Activated CD8-positive, alpha-beta memory T cell treated with anti-CD3 and anti-CD28 coated beads, Interleukin-2, amount 10 ng/mL, durations not matched to agents 7 days and 5 days (primary cell): ENCODE results near the gene SIPA1L3. TPM values are rescaled to one million over a fixed set of nuclear protein-coding genes. Genes with fewer than 3 reads are reported as not detected.
"Not testable (repeated sequence)": the region's sequence is repeated elsewhere in the genome, so short reads cannot be mapped to it uniquely, and the experiment has no call there.

Experiments
- ATAC-seq: fragments of 150-1000 bp; cut with Tn5 transposase; one replicate; pipeline ENCODE4 v1.10.0; 2021; ENCODE audit warnings: moderate library complexity
- CTCF ChIA-PET: fragments of 350-600 bp; sonication (Branson Sonifier 250); formaldehyde crosslinking; loops from one replicate; lab custom pipeline; 2021; ENCODE audit warnings: antibody characterized with exemption; lab: Charles Lee
- DNase-seq: peaks from one replicate; pipeline ENCODE4 v3.0.0-alpha.2; 2020
- H3K27ac Mint-ChIP-seq: one replicate; pipeline ENCODE4 v1.8.0; 2021; ENCODE audit warnings: mild to moderate bottlenecking, mixed read lengths
- H3K27me3 Mint-ChIP-seq: one replicate; pipeline ENCODE4 v1.8.0; 2021; ENCODE audit warnings: mixed read lengths
- H3K36me3 Mint-ChIP-seq: one replicate; pipeline ENCODE4 v1.8.0; 2021; ENCODE audit warnings: mild to moderate bottlenecking, mixed read lengths
- H3K4me1 Mint-ChIP-seq: one replicate; pipeline ENCODE4 v1.8.0; 2021; ENCODE audit warnings: mixed read lengths
- H3K4me3 Mint-ChIP-seq: one replicate; pipeline ENCODE4 v1.8.0; 2021; ENCODE audit warnings: mild to moderate bottlenecking, moderate library complexity, mixed read lengths
- H3K9me3 Mint-ChIP-seq: one replicate; pipeline ENCODE4 v1.8.0; 2022; ENCODE audit warnings: low read depth, mixed read lengths
- total RNA-seq, 2 experiments: library from RNA; stranded (reverse); gene quantifications; one replicate each; pipeline ENCODE4 v1.2.3, GENCODE V29; 2021

SIPA1L3 gene
- total RNA-seq, 2 experiments from 2014 or later, result 16.6 to 21.6 TPM

- DNase-seq (peak; percentile 74), ATAC-seq (peak; percentile 96)
- Mint-ChIP-seq H3K27ac (peak overlapping the region; percentile 95), H3K4me1 (peaks cover 28% of the 10 kb centered on the region), H3K27me3 (no peaks in the 10 kb centered on the region), H3K4me3 (peak overlapping the region; percentile 72), H3K9me3 (no peaks in the 10 kb centered on the region), H3K36me3 (no peaks in the 10 kb centered on the region)
- CTCF ChIA-PET, result interaction anchor here (0.9 to 2.6 kb wide), 4 partner anchors 10 to 150 kb away, joined by 3 to 18 read pairs (median 12); partner anchors contain the start of genes SIPA1L3 and WDR87
These were observed 142.2 kb downstream of the SIPA1L3 start for GRCh38 chr19:38049105-38049649.

GRCh38 chr19:38055010-38055409 is 148.0 kb downstream of the SIPA1L3 start:
- H3K4me3 Mint-ChIP-seq, result no peak overlapping the region
- DNase-seq (no peak), ATAC-seq (no peak)
- H3K36me3 Mint-ChIP-seq, result no peaks in the 10 kb centered on the region
- no peaks in the 10 kb centered on the region for H3K27me3 Mint-ChIP-seq
- no peak overlapping the region for H3K27ac Mint-ChIP-seq
- peaks cover 4% of the 10 kb centered on the region for H3K4me1 Mint-ChIP-seq
- no peaks in the 10 kb centered on the region for H3K9me3 Mint-ChIP-seq
- CTCF ChIA-PET, result no interaction called here

- Mint-ChIP-seq H3K27ac (no peak overlapping the region), H3K4me1 (peaks cover 7% of the 10 kb centered on the region), H3K36me3 (no peaks in the 10 kb centered on the region), H3K9me3 (no peaks in the 10 kb centered on the region), H3K4me3 (no peak overlapping the region), H3K27me3 (no peaks in the 10 kb centered on the region)
- ATAC-seq, result no peak
- no peak for DNase-seq
- CTCF ChIA-PET, result no interaction called here
These were observed 148.9 kb downstream of the SIPA1L3 start for GRCh38 chr19:38055655-38056521.

GRCh38 chr19:38056646-38057045 is 149.6 kb downstream of the SIPA1L3 start:
- no peaks in the 10 kb centered on the region for H3K27me3 Mint-ChIP-seq
- no peaks in the 10 kb centered on the region for H3K9me3 Mint-ChIP-seq
- DNase-seq, result no peak
- no peak overlapping the region for H3K27ac Mint-ChIP-seq
- peaks cover 7% of the 10 kb centered on the region for H3K4me1 Mint-ChIP-seq
- no peak for ATAC-seq
- no peaks in the 10 kb centered on the region for H3K36me3 Mint-ChIP-seq
- no peak overlapping the region for H3K4me3 Mint-ChIP-seq
- CTCF ChIA-PET, result no interaction called here

- Mint-ChIP-seq H3K4me3 (no peak overlapping the region), H3K27me3 (no peaks in the 10 kb centered on the region), H3K9me3 (no peaks in the 10 kb centered on the region), H3K27ac (no peak overlapping the region), H3K4me1 (peaks cover 7% of the 10 kb centered on the region), H3K36me3 (no peaks in the 10 kb centered on the region)
- CTCF ChIA-PET, result interaction anchor here (2.6 kb wide), 1 partner anchor 9 kb away, joined by 7 read pairs; no protein-coding TSS in a partner anchor
- no peak for DNase-seq
- no peak for ATAC-seq
These were observed 151.1 kb downstream of the SIPA1L3 start for GRCh38 chr19:38057959-38058690.

GRCh38 chr19:38059897-38060296 is 152.9 kb downstream of the SIPA1L3 start:
- CTCF ChIA-PET, result interaction anchor here (1.0 to 2.6 kb wide), 2 partner anchors 9 to 11 kb away, joined by 3 to 7 read pairs; no protein-coding TSS in a partner anchor
- Mint-ChIP-seq H3K9me3 (no peaks in the 10 kb centered on the region), H3K4me1 (peaks cover 7% of the 10 kb centered on the region), H3K36me3 (no peaks in the 10 kb centered on the region), H3K4me3 (no peak overlapping the region), H3K27me3 (no peaks in the 10 kb centered on the region), H3K27ac (peak overlapping the region; percentile 32)
- DNase-seq (peak; percentile 54), ATAC-seq (peak; percentile 36)

GRCh38 chr19:38060331-38060730 is 153.3 kb downstream of the SIPA1L3 start:
- Mint-ChIP-seq H3K36me3 (no peaks in the 10 kb centered on the region), H3K4me3 (no peak overlapping the region), H3K9me3 (no peaks in the 10 kb centered on the region), H3K4me1 (peaks cover 7% of the 10 kb centered on the region), H3K27ac (peak overlapping the region; percentile 32), H3K27me3 (no peaks in the 10 kb centered on the region)
- CTCF ChIA-PET, result interaction anchor here (1.0 to 2.6 kb wide), 2 partner anchors 10 to 11 kb away, joined by 3 to 7 read pairs; no protein-coding TSS in a partner anchor
- no peak for DNase-seq
- no peak for ATAC-seq

GRCh38 chr19:38061294-38061693 is 154.3 kb downstream of the SIPA1L3 start:
- CTCF ChIA-PET, result no interaction called here
- H3K4me3 Mint-ChIP-seq, result no peak overlapping the region
- ATAC-seq (no peak), DNase-seq (no peak)
- H3K36me3 Mint-ChIP-seq, result no peaks in the 10 kb centered on the region
- peaks cover 7% of the 10 kb centered on the region for H3K4me1 Mint-ChIP-seq
- no peaks in the 10 kb centered on the region for H3K9me3 Mint-ChIP-seq
- no peaks in the 10 kb centered on the region for H3K27me3 Mint-ChIP-seq
- H3K27ac Mint-ChIP-seq, result no peak overlapping the region

- CTCF ChIA-PET, result interaction anchor here (1.0 kb wide), 1 partner anchor 160 kb away, joined by 3 read pairs; no protein-coding TSS in a partner anchor
- no peak for ATAC-seq
- no peak overlapping the region for H3K27ac Mint-ChIP-seq
- no peak for DNase-seq
- H3K4me1 Mint-ChIP-seq, result peaks cover 7% of the 10 kb centered on the region
- H3K9me3 Mint-ChIP-seq, result no peaks in the 10 kb centered on the region
- H3K36me3 Mint-ChIP-seq, result no peaks in the 10 kb centered on the region
- no peaks in the 10 kb centered on the region for H3K27me3 Mint-ChIP-seq
- no peak overlapping the region for H3K4me3 Mint-ChIP-seq
These were observed 156.2 kb downstream of the SIPA1L3 start for GRCh38 chr19:38062959-38063761.

- no peak for ATAC-seq
- H3K4me1 Mint-ChIP-seq, result peaks cover 7% of the 10 kb centered on the region
- CTCF ChIA-PET, result interaction anchor here (1.0 kb wide), 1 partner anchor 161 kb away, joined by 3 read pairs; no protein-coding TSS in a partner anchor
- H3K27ac Mint-ChIP-seq, result no peak overlapping the region
- no peaks in the 10 kb centered on the region for H3K36me3 Mint-ChIP-seq
- no peaks in the 10 kb centered on the region for H3K9me3 Mint-ChIP-seq
- DNase-seq, result no peak
- H3K27me3 Mint-ChIP-seq, result no peaks in the 10 kb centered on the region
- no peak overlapping the region for H3K4me3 Mint-ChIP-seq
These were observed 156.9 kb downstream of the SIPA1L3 start for GRCh38 chr19:38063928-38064327.

- no peak overlapping the region for H3K4me3 Mint-ChIP-seq
- CTCF ChIA-PET, result interaction anchor here (1.0 kb wide), 2 partner anchors 77 to 162 kb away, joined by 3 read pairs; no protein-coding TSS in a partner anchor
- H3K4me1 Mint-ChIP-seq, result peaks cover 5% of the 10 kb centered on the region
These were observed 157.8 kb downstream of the SIPA1L3 start for GRCh38 chr19:38064661-38065425.

GRCh38 chr19:38065775-38066174 is 158.8 kb downstream of the SIPA1L3 start:
- H3K27me3 Mint-ChIP-seq, H3K27ac Mint-ChIP-seq, ATAC-seq, H3K4me1 Mint-ChIP-seq, DNase-seq, CTCF ChIA-PET, H3K4me3 Mint-ChIP-seq, H3K9me3 Mint-ChIP-seq, H3K36me3 Mint-ChIP-seq: not testable (repeated sequence)

More at GRCh38 chr19:38064661-38065425, 157.8 kb downstream of the SIPA1L3 start:
- no peaks in the 10 kb centered on the region for H3K9me3 Mint-ChIP-seq
- DNase-seq (no peak), ATAC-seq (no peak)
- no peak overlapping the region for H3K27ac Mint-ChIP-seq
- no peaks in the 10 kb centered on the region for H3K36me3 Mint-ChIP-seq
- H3K27me3 Mint-ChIP-seq, result no peaks in the 10 kb centered on the region
